ENCODE results near the gene ADGRB3.
A peak's percentile ranks its signal among the peaks of the same experiment; 100 is the strongest.
"Not testable (repeated sequence)": the region's sequence is repeated elsewhere in the genome, so short reads cannot be mapped to it uniquely, and the experiment has no call there.

The ADGRB3 gene

GRCh38 chr6:68973066-68973465 is 338.0 kb downstream of the ADGRB3 start:
- no peak for DNase-seq

- no peak for DNase-seq
Observed at GRCh38 chr6:68975064-68975463, 340.0 kb downstream of the ADGRB3 start.

- no peak for DNase-seq
Observed at GRCh38 chr6:68975816-68976215, 340.7 kb downstream of the ADGRB3 start.

DNA sequence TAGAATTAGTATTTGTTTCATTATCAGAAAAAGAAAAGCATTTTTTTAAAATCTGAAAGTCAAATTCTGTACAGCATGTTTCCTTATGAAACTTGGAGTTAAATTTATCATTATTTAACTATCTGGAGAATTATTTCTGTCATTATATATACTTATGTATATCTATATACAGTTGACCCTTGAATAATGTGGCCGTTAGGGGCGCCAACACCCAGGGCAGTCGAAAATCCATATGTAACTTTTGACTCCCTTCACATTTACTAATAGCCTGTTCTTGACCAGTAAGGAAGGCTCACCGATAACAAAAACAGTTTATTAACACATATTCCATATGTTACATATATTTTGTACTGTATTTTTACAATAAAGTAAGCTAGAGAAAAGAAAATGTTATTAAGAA is 341.2 kb downstream of the ADGRB3 start:
- no peak for DNase-seq

GRCh38 chr6:68978411-68978810 is 343.3 kb downstream of the ADGRB3 start:
- peak; percentile 10 for DNase-seq

DNA sequence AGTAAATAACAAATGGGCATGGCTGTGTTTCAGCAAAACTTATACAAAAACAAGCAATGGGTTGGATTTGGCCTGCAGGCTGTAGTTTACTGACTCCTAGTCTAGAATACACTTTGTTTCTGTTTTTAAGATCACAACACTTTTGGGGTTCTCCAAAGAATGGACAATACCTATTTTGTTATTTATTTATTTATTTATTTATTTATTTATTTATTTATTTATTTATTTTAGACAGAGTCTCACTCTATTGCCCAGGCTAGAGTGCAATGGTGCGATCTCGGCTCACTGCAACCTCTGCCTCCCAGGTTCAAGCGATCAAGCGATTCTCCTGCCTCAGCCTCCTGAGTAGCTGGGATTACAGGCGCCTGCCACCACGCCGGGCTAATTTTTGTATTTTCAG is 346.6 kb downstream of the ADGRB3 start:
- DNase-seq: not testable (repeated sequence)

DNA sequence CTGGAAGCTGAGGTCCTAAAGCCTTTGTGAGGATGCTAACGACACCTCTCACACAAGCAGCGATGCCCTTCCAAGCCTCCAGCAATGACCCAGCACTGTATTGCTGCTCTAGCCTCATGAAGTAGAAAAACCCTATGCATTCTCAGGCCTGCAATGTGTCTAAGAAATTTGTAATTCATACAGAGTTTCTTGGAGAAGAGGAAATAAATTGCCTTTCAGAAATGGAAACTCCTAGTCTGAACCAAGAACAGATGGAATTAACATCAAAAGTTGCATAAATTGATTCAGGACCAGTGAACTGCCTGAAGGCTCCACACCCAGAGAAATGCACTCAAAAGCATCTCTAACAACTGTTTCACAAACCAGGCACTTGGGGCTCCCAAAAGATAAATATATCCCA is 353.6 kb downstream of the ADGRB3 start:
- DNase-seq: no peak

DNA sequence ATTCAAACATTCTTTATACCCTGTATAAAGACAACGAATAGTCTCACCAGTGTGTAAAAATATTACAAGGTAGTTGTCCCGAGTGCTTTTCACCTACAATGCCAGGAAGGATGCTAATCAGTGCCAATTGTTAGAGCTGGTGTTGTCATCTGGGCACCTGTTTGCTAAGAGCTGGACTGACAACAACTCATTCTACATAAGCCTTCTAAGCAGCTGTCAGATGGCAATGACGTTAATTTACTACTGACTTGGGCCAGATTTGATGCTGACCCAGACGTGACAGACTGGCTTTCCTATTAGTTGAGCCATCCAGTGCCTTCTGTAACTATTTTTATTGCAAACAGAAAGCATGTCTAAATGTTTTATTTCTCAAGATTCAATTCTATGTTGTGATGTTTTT is 355.2 kb downstream of the ADGRB3 start:
- DNase-seq: no peak

DNA sequence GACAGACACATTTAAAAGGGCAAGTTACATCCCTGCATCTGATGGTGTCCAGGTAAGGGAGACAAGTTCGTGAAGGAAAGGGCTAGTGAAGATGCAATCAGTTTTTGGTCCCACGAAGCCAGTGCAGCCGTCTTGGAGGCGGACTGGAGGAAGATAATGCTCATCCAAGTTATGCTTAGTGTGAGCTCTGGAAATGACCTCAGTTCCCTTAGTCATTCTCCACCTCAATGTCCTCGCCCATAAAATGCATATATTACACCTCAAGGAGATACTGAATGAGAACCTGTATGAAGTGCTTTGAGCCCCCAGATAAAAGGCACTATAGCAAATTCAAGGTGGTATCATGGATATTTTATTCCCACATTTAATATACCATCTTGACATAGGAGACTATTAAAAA is 358.8 kb downstream of the ADGRB3 start:
- DNase-seq: no peak

DNA sequence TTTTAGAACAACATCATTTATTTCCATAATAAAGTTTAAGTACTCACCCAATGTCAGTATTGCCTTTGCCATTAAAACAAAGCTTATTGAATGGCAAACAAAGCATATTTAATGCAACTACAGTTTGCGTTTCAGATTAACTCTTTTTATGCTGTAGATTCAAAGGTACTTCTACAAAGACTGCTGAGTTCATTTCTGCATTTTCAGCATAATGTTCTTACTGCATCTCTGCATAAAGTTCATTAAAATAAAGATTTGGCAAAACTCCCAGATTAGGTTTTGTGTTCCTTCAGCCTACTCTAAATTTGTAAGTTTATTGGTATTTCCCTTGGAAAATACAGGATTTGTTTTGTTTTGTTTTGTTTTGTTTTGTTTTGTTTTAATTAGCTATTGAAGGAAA is 359.4 kb downstream of the ADGRB3 start:
- no peak for DNase-seq

GRCh38 chr6:69005199-69005598 is 370.1 kb downstream of the ADGRB3 start:
- DNase-seq: peak; percentile 11

- DNase-seq: no peak
Observed at GRCh38 chr6:69007781-69008180, 372.7 kb downstream of the ADGRB3 start.

GRCh38 chr6:69012211-69012610 is 377.1 kb downstream of the ADGRB3 start:
- no peak for DNase-seq

DNA sequence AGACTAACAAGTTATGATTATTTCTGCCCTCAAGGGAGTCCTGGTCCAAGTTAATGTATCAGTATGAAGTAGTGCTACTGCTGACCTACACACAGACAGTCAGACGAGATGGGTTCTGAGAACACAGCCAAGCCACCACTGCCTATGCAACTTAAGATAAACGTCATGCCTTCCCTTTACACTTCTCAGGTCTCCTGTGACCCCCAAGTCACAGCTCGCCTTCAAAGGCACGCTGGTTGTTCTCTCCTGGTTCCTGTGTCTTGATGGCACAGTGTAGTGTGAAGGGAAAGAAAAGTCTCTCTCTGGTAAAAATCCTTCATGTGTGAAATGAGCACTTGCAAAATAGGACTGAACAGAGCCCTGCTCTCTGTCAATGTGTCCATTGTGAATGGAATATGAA is 377.8 kb downstream of the ADGRB3 start:
- DNase-seq: no peak

DNA sequence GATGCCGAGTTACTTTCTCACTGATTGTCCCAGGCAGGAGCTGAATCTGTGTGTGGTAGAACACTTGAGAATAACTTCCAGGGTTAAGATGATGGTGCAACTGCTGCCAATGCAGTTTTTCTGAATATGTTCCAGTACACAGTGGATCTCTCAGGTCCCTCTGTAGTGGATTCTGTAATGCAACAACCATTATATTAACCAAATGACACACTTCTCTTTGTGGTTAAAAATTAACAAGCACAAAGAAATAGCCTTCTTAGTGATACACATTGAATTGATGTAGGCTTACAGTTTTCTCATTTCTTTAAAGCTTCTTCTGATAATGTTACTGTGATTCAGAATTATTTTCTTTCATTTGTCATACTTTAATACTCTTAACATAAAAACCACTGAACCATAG is 383.8 kb downstream of the ADGRB3 start:
- no peak for DNase-seq

- DNase-seq: no peak
Observed at GRCh38 chr6:69019832-69020231, 384.8 kb downstream of the ADGRB3 start.

DNA sequence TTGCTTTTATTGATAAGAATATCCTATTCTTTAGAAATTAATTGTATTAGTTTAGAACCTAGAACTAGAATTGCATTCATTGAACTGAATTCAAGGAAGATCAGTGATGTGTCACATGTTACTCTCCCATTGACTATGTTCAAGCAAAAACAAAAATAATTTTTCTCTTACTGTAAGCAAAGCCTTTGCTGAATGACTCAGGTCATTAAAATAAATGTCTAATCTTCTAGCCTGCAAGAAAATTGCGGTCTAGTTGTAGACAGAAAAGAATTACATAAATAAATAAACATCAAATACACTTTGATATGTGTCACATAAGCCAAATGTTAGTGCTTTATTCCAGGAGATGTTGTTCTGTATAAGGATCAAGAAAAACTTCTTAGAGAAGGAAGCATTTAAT is 387.9 kb downstream of the ADGRB3 start:
- DNase-seq: no peak

GRCh38 chr6:69026243-69026642 is 391.2 kb downstream of the ADGRB3 start:
- no peak for DNase-seq

DNA sequence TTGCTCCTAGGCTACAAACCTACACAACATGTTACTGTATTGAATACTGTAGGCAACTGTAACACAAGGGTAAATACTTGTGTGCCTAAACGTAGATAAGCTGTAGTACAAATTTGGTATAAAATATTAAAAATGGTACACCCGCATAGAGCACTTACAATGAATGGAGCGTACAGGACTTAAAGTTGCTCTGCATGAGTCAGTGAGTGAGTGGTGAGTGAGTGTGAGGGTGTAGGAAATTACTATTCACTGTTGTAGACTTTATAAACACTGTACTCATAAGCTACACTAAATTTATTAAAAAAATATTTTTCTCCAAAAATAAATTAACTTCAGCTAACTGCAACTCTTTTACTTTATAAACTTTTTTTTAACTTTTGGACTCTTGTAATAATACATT is 391.6 kb downstream of the ADGRB3 start:
- no peak for DNase-seq

- DNase-seq: no peak
Observed at GRCh38 chr6:69027861-69028260, 392.8 kb downstream of the ADGRB3 start.

- DNase-seq: no peak
Observed at GRCh38 chr6:69038841-69039240, 403.8 kb downstream of the ADGRB3 start.

- DNase-seq: no peak
Observed at GRCh38 chr6:69042297-69042696, 407.2 kb downstream of the ADGRB3 start.

DNA sequence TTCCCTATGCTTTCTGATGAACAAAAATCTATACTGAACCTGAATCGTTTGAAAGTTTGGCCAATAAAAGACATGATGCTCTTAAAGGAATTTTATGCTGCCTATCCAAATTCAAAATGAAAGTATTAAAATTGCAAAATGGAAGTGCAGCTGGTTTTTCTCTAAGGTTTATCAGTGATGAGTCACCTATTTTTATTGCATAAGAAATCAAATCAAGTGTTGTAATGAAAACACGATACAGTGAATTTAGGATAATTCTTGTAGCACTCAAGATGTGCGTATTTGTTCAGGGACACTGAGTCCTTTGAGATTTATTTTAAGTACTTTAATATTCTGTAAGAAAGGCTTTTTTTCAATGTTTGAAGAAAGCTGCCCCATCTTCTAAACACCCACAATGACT is 409.5 kb downstream of the ADGRB3 start:
- DNase-seq: no peak

DNA sequence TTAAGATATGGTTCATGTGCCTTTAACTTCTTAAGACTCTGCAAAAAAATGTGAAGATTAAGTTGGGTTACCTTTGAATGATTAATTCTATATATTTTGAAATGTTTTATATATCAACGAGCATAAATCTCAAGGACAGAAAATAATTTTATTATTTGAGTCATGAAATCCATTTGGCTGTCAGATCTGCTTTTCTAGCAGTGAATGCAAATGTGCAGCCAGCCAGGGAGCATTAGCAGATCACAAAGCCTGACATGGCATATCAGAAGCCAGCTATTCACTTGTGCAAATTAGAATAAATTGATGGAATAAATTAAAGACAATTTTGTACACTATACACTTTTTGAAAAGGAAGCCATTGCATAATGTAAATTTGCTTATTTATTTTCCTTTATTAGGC is 424.3 kb downstream of the ADGRB3 start:
- DNase-seq: no peak

DNA sequence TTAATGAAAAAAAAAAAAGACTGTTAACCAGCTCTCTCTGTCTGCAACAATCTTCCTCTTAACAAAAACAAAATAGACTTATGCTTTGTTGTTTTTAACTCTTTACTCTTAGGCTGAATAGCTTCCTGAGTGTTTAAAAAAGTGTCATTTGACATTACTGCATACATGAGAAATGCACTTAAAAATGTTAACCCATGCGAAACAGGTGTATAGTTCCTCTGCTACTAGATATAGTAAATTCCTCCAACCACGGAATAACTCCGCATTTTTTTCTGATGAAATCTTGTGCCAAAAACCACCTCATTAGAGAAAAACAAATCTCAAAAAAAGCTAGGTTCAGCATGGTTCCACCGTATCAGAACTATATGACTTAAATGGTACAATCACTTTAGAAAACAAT is 426.0 kb downstream of the ADGRB3 start:
- no peak for DNase-seq

GRCh38 chr6:69063401-69063800 is 428.3 kb downstream of the ADGRB3 start:
- DNase-seq: no peak
